GM18526 (cell line): ENCODE data around the gene MBD5.

ENCODE experiments used
- POLR2A ChIP-seq: IDR thresholded peaks from 3 replicates; pipeline ENCODE4 v1.6.1; 2011; ENCODE audit not compliant: insufficient read length; ENCODE audit errors: extremely low read depth

The MBD5 gene

GRCh38 chr2:148515120-148515519, 494.2 kb downstream of the MBD5 start:
- no peak for TF ChIP-seq POLR2A

GRCh38 chr2:148515976-148516375, 495.1 kb downstream of the MBD5 start:
- no peak for TF ChIP-seq POLR2A

- no peak for TF ChIP-seq POLR2A
These were observed 496.4 kb downstream of the MBD5 start for GRCh38 chr2:148517296-148517695.

GRCh38 chr2:148517822-148518221, 496.9 kb downstream of the MBD5 start:
- no peak for TF ChIP-seq POLR2A

- TF ChIP-seq POLR2A, result no peak
These were observed 498.1 kb downstream of the MBD5 start for GRCh38 chr2:148519013-148519412.

- TF ChIP-seq POLR2A, result no peak
These were observed 500.3 kb downstream of the MBD5 start for GRCh38 chr2:148521181-148521580.

GRCh38 chr2:148523315-148523714, 502.4 kb downstream of the MBD5 start:
- no peak for TF ChIP-seq POLR2A

GRCh38 chr2:148524519-148524919, 503.6 kb downstream of the MBD5 start:
- TF ChIP-seq POLR2A, result no peak

GRCh38 chr2:148525130-148525529, 504.2 kb downstream of the MBD5 start:
- TF ChIP-seq POLR2A, result no peak

GRCh38 chr2:148526509-148527346, 505.8 kb downstream of the MBD5 start:
- no peak for TF ChIP-seq POLR2A

GRCh38 chr2:148527488-148528340, 506.8 kb downstream of the MBD5 start:
- TF ChIP-seq POLR2A, result no peak

GRCh38 chr2:148528356-148529064, 507.6 kb downstream of the MBD5 start:
- TF ChIP-seq POLR2A, result no peak

GRCh38 chr2:148529745-148530144, 508.9 kb downstream of the MBD5 start:
- no peak for TF ChIP-seq POLR2A

- no peak for TF ChIP-seq POLR2A
These were observed 509.5 kb downstream of the MBD5 start for GRCh38 chr2:148530350-148530749.

GRCh38 chr2:148531235-148531634, 510.3 kb downstream of the MBD5 start:
- no peak for TF ChIP-seq POLR2A
